ENCODE results near the gene INA.

GRCh38 chr10:103241262-103242011 is 35.5 kb upstream of the INA start:
- TF ChIP-seq EP300 (IDR thresholded peaks at IDR 0.05; ENCODE audit: borderline replicate concordance) (peak; percentile 85), TCF12 (IDR thresholded peaks at IDR 0.05; ENCODE audit: low read depth) (peak; percentile 87), NFIC (IDR thresholded peaks at IDR 0.05) (peak; percentile 90), ZBTB7A (IDR thresholded peaks at IDR 0.05; ENCODE audit: low read depth) (no peak), RAD21 (IDR thresholded peaks at IDR 0.05; ENCODE audit: low read depth) (peak; percentile 10; the same call in 1 of the 2 replicates), TAF1 (IDR thresholded peaks at IDR 0.05; ENCODE audit: low read depth) (peak; percentile 28), TEAD4 (IDR thresholded peaks at IDR 0.05) (peak; percentile 78), CREB1 (IDR thresholded peaks at IDR 0.05; ENCODE audit: low read depth) (no peak), MAX (IDR thresholded peaks at IDR 0.05) (peak; percentile 72), USF1 (IDR thresholded peaks at IDR 0.05) (peak; percentile 64; the same call in 1 of the 2 replicates), YY1 (IDR thresholded peaks at IDR 0.05; ENCODE audit: low read depth) (no peak)

Measured in Ishikawa (cell line).